GM23248 (cell line): ENCODE results near the gene GRID2. TPM values are rescaled to one million over a fixed set of nuclear protein-coding genes. Genes with fewer than 3 reads are reported as not detected.

Source experiments
- DNase-seq: peaks from one replicate; pipeline ENCODE4 v3.0.0-alpha.2; 2015
- H2AFZ ChIP-seq: fragments of 200-600 bp; sonication (generic); 2 replicates; pipeline ENCODE4 v1.6.1; 2016; ENCODE audit warnings: antibody characterized with exemption
- H3F3A ChIP-seq: fragments of 200-600 bp; sonication (generic); 2 replicates; pipeline ENCODE4 v1.6.1; 2016; ENCODE audit warnings: mild to moderate bottlenecking, antibody characterized with exemption, mixed run types; ENCODE audit not compliant: insufficient read depth
- H3K27ac ChIP-seq: fragments of 200-600 bp; sonication (generic); 2 replicates; pipeline ENCODE4 v1.5.1; 2016; ENCODE audit warnings: mild to moderate bottlenecking
- H3K27me3 ChIP-seq: fragments of 200-600 bp; sonication (generic); replicated peaks from 2 replicates; pipeline ENCODE4 v1.6.1; 2016; ENCODE audit warnings: mild to moderate bottlenecking; ENCODE audit not compliant: insufficient read depth
- H3K36me3 ChIP-seq: fragments of 200-600 bp; sonication (generic); 2 replicates; pipeline ENCODE4 v1.6.1; 2016; ENCODE audit warnings: low read depth, mild to moderate bottlenecking
- H3K4me1 ChIP-seq: fragments of 200-600 bp; sonication (generic); 2 replicates; pipeline ENCODE4 v1.6.1; 2016; ENCODE audit warnings: mild to moderate bottlenecking; ENCODE audit not compliant: insufficient read depth
- H3K4me2 ChIP-seq: fragments of 200-600 bp; sonication (generic); one replicate; pipeline ENCODE4 v1.6.1; 2016; ENCODE audit warnings: mild to moderate bottlenecking; ENCODE audit not compliant: unreplicated experiment
- H3K4me3 ChIP-seq: fragments of 200-600 bp; sonication (generic); 2 replicates; pipeline ENCODE4 v1.5.1; 2016; ENCODE audit warnings: mild to moderate bottlenecking
- H3K79me2 ChIP-seq: fragments of 200-600 bp; sonication (generic); 2 replicates; pipeline ENCODE4 v1.6.1; 2016; ENCODE audit warnings: mild to moderate bottlenecking; ENCODE audit not compliant: insufficient read depth
- H3K9ac ChIP-seq: fragments of 200-600 bp; sonication (generic); 2 replicates; pipeline ENCODE4 v1.6.1; 2016; ENCODE audit warnings: mild to moderate bottlenecking
- H3K9me2 ChIP-seq: fragments of 200-600 bp; sonication (generic); 2 replicates; pipeline ENCODE4 v1.6.1; 2016; ENCODE audit warnings: mixed run types, mild to moderate bottlenecking, moderate library complexity; ENCODE audit not compliant: insufficient read depth
- H3K9me3 ChIP-seq: fragments of 200-600 bp; sonication (generic); one replicate; pipeline ENCODE4 v1.6.1; 2017; ENCODE audit warnings: low read depth
- H4K20me1 ChIP-seq: fragments of 200-600 bp; sonication (generic); 2 replicates; pipeline ENCODE4 v1.6.0; 2016; ENCODE audit not compliant: insufficient read depth
- EZH2 ChIP-seq: fragments of 200-600 bp; sonication (generic); IDR thresholded peaks from 2 replicates; pipeline ENCODE4 v1.6.1; 2018; ENCODE audit warnings: antibody characterized with exemption, mild to moderate bottlenecking; ENCODE audit not compliant: insufficient read depth, poor library complexity, severe bottlenecking
- EZH2phosphoT487 ChIP-seq: fragments of 200-600 bp; sonication (generic); IDR thresholded peaks from 2 replicates; pipeline ENCODE4 v1.6.1; 2018; ENCODE audit warnings: antibody characterized with exemption, moderate library complexity, mild to moderate bottlenecking, low read depth; ENCODE audit not compliant: insufficient read depth
- WGBS, 2 experiments: methylation state at CpG; one replicate each; pipeline ENCODE4 v1.1.6; 2015 to 2017; ENCODE audit warnings: low lambda C conversion rate in 2 of 2, low coverage in 1 of 2; ENCODE audit errors: missing lambda C conversion rate in 2 of 2; 5-methylcytosine and 5-hydroxymethylcytosine counted together
- in situ Hi-C: fragments of 300-500 bp; cut with MboI; formaldehyde crosslinking; loops from 2 replicates; pipeline ENCODE4 v1.15.0; 2020
- polyA plus RNA-seq: library from polyadenylated mRNA; unstranded; fragments of >200 nt; fragmentation: Nextera tagmentation; extraction: Ambion mirVana; gene quantifications from 2 replicates; pipeline ENCODE4 v1.2.1, GENCODE V29; 2016
- total RNA-seq: library from RNA; depleted of rRNA; stranded (reverse); fragments of >200 nt; shearing (Covaris generic); gene quantifications from 2 replicates; pipeline ENCODE4 v1.2.3, GENCODE V29; 2014

The GRID2 gene
- total and polyA plus RNA-seq, 2 experiments from 2014 or later, result not detected

GRCh38 chr4:93746031-93746430, 1442.3 kb downstream of the GRID2 start:
- no peak overlapping the region for H3K4me3 ChIP-seq
- H3K9me3 ChIP-seq, result no peaks in the 10 kb centered on the region
- DNase-seq, result no peak
- TF ChIP-seq EZH2, result no peak
- TF ChIP-seq EZH2phosphoT487, result no peak
- no peak overlapping the region for H3K4me2 ChIP-seq
- H3K27me3 ChIP-seq, result no peaks in the 10 kb centered on the region
- in situ Hi-C loops, result no loop called here
- H3F3A ChIP-seq, result no peaks in the 10 kb centered on the region
- no peak overlapping the region for H2AFZ ChIP-seq
- H3K4me1 ChIP-seq, result no peaks in the 10 kb centered on the region
- no peak overlapping the region for H3K27ac ChIP-seq
- H3K79me2 ChIP-seq, result no peaks in the 10 kb centered on the region
- H3K36me3 ChIP-seq, result no peaks in the 10 kb centered on the region
- no peaks in the 10 kb centered on the region for H3K9me2 ChIP-seq
- no peak overlapping the region for H3K9ac ChIP-seq
- H4K20me1 ChIP-seq, result no peaks in the 10 kb centered on the region

GRCh38 chr4:93747220-93747619, 1443.5 kb downstream of the GRID2 start:
- Histone ChIP-seq H3K9ac (no peak overlapping the region), H2AFZ (no peak overlapping the region), H3K9me3 (no peaks in the 10 kb centered on the region), H3K36me3 (no peaks in the 10 kb centered on the region), H3K79me2 (no peaks in the 10 kb centered on the region), H3K27me3 (no peaks in the 10 kb centered on the region), H4K20me1 (no peaks in the 10 kb centered on the region), H3K27ac (no peak overlapping the region), H3K4me1 (no peaks in the 10 kb centered on the region), H3K4me3 (no peak overlapping the region), H3F3A (no peaks in the 10 kb centered on the region), H3K9me2 (no peaks in the 10 kb centered on the region), H3K4me2 (no peak overlapping the region)
- WGBS, 2 experiments, result 13 to 15% methylated on average over 2 of the region's 2 CpGs
- no peak for DNase-seq
- in situ Hi-C loops, result no loop called here
- TF ChIP-seq EZH2phosphoT487, result no peak
- TF ChIP-seq EZH2, result no peak

- H3K36me3 ChIP-seq, result no peaks in the 10 kb centered on the region
- H3K4me2 ChIP-seq, result no peak overlapping the region
- TF ChIP-seq EZH2phosphoT487 (no peak), EZH2 (no peak)
- no peak overlapping the region for H3K9ac ChIP-seq
- WGBS, 2 experiments, result 16 to 23% methylated on average over 6 of the region's 6 CpGs
- no peaks in the 10 kb centered on the region for H3K79me2 ChIP-seq
- H3K27me3 ChIP-seq, result no peaks in the 10 kb centered on the region
- H3K4me3 ChIP-seq, result no peak overlapping the region
- no peak overlapping the region for H2AFZ ChIP-seq
- in situ Hi-C loops, result no loop called here
- no peaks in the 10 kb centered on the region for H4K20me1 ChIP-seq
- no peaks in the 10 kb centered on the region for H3K9me3 ChIP-seq
- H3K27ac ChIP-seq, result no peak overlapping the region
- no peaks in the 10 kb centered on the region for H3K4me1 ChIP-seq
- no peaks in the 10 kb centered on the region for H3K9me2 ChIP-seq
- no peak for DNase-seq
- H3F3A ChIP-seq, result no peaks in the 10 kb centered on the region
These were observed 1444.9 kb downstream of the GRID2 start for GRCh38 chr4:93748373-93749291.

DNA sequence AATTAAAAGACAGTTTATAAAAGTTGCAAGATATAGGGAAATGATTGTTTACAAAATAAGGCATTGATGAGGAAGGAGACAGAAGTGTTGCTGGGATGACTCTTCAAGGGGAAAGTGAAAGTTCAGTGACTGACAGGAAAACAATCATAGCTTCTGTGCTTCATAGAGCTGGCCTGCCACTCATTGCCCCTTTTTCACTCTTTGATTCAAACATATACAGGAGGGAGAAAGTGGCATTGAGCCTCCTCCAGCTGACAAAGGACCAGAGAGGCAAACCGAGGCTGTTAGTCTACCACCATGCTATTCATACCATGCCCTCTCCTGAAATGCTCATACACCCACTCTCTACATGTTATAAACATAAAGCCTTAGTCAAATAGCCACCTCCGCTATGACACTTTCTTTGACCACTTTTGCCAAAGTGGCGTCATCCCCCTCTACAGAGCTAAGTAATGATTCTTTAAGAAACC, 1445.6 kb downstream of the GRID2 start:
- Histone ChIP-seq H4K20me1 (no peaks in the 10 kb centered on the region), H3K9ac (no peak overlapping the region), H3K9me2 (no peaks in the 10 kb centered on the region), H3K79me2 (no peaks in the 10 kb centered on the region), H3K4me1 (no peaks in the 10 kb centered on the region), H3K36me3 (no peaks in the 10 kb centered on the region), H2AFZ (no peak overlapping the region), H3K27me3 (no peaks in the 10 kb centered on the region), H3K4me3 (no peak overlapping the region), H3K4me2 (no peak overlapping the region), H3K9me3 (no peaks in the 10 kb centered on the region), H3K27ac (no peak overlapping the region), H3F3A (no peaks in the 10 kb centered on the region)
- in situ Hi-C loops, result no loop called here
- DNase-seq, result no peak
- WGBS, 2 experiments, result 59 to 62% methylated on average over 3 of the region's 3 CpGs
- TF ChIP-seq EZH2 (no peak), EZH2phosphoT487 (no peak)

- Histone ChIP-seq H3K9me3 (no peaks in the 10 kb centered on the region), H4K20me1 (no peaks in the 10 kb centered on the region), H3K79me2 (no peaks in the 10 kb centered on the region), H3K27ac (no peak overlapping the region), H3K4me1 (no peaks in the 10 kb centered on the region), H3K9me2 (no peaks in the 10 kb centered on the region), H3K9ac (no peak overlapping the region), H3K27me3 (no peaks in the 10 kb centered on the region), H3K36me3 (no peaks in the 10 kb centered on the region), H3F3A (no peaks in the 10 kb centered on the region), H3K4me2 (no peak overlapping the region), H2AFZ (no peak overlapping the region), H3K4me3 (no peak overlapping the region)
- 34 to 39% methylated on average over 3 of the region's 3 CpGs for WGBS, 2 experiments
- DNase-seq, result no peak
- no peak for TF ChIP-seq EZH2
- no peak for TF ChIP-seq EZH2phosphoT487
- in situ Hi-C loops, result no loop called here
These were observed 1447.6 kb downstream of the GRID2 start for GRCh38 chr4:93751411-93751810.
